Upper lobe of left lung (tissue), 4 donors: ENCODE results near the gene CYBC1.

Source experiments
- EP300 ChIP-seq, 4 donors: sonication (generic); formaldehyde crosslinking; IDR thresholded peaks; one replicate each; pipeline ENCODE4 v1.5.1; 2017; ENCODE audit warnings: antibody characterized with exemption in 4 of 4, control low read depth in 2 of 4
- POLR2A ChIP-seq, 4 donors: fragments of 450-650 bp; IDR thresholded peaks; one replicate each; pipeline ENCODE4 v1.5.1; 2016 to 2017; ENCODE audit warnings: antibody characterized with exemption in 4 of 4, mild to moderate bottlenecking in 2 of 4
- POLR2AphosphoS5 ChIP-seq, 2 donors: sonication (generic); formaldehyde crosslinking; IDR thresholded peaks; one replicate each; pipeline ENCODE4 v1.5.1; 2017; ENCODE audit warnings: antibody characterized with exemption in 2 of 2
- TF ChIP-seq, protein P1 (sequence below), 6 experiments: fragments of 450-650 bp in 4 of 6; fragments of 200-600 bp in 2 of 6; sonication (generic) in 2 of 6; IDR thresholded peaks; one replicate each; pipeline ENCODE4 v1.5.1; 2016 to 2019; ENCODE audit warnings: antibody characterized with exemption in 6 of 6

DNA sequence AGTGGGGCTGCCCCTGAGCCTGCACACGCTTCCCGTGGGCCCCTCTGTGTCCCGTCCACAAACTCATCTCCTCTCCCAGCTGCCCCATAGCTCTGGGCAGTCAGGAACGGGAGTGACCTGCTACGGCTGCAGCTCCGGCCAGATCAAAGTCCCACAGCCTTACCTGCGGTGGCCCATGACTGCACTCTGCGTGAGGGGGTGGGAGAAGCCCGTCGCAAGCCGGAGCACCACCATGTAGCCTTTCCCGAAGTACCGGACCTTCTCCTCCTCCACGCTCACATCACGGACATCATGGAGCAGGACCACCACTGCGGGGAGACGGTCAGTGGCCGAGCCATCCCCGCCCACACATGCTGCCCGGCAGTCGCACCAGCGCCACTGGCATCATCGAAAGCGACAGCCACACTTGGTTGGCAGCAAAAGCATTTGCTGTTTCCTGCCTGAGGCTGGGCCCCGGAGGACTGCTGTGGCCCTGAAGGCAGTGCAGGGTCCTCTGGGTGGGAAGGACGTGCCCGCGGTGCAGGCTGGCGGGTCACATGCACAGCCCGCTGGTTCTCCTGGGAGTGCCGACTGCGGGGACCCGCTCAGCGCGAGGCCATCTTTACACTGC is 6.2 kb downstream of the CYBC1 start:
- TF ChIP-seq, protein P1, sequence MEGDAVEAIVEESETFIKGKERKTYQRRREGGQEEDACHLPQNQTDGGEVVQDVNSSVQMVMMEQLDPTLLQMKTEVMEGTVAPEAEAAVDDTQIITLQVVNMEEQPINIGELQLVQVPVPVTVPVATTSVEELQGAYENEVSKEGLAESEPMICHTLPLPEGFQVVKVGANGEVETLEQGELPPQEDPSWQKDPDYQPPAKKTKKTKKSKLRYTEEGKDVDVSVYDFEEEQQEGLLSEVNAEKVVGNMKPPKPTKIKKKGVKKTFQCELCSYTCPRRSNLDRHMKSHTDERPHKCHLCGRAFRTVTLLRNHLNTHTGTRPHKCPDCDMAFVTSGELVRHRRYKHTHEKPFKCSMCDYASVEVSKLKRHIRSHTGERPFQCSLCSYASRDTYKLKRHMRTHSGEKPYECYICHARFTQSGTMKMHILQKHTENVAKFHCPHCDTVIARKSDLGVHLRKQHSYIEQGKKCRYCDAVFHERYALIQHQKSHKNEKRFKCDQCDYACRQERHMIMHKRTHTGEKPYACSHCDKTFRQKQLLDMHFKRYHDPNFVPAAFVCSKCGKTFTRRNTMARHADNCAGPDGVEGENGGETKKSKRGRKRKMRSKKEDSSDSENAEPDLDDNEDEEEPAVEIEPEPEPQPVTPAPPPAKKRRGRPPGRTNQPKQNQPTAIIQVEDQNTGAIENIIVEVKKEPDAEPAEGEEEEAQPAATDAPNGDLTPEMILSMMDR (IDR thresholded peaks at IDR 0.05), result no peak
- no peak for TF ChIP-seq EP300 (IDR thresholded peaks at IDR 0.05)
- TF ChIP-seq POLR2A (IDR thresholded peaks at IDR 0.05), result no peak
- TF ChIP-seq POLR2AphosphoS5 (IDR thresholded peaks at IDR 0.05), result no peak
